Measurements from ENCODE around the gene TK1.
A peak's percentile ranks its signal among the peaks of the same experiment; 100 is the strongest.
"Not testable (repeated sequence)": the region's sequence is repeated elsewhere in the genome, so short reads cannot be mapped to it uniquely, and the experiment has no call there.

The TK1 gene

DNA sequence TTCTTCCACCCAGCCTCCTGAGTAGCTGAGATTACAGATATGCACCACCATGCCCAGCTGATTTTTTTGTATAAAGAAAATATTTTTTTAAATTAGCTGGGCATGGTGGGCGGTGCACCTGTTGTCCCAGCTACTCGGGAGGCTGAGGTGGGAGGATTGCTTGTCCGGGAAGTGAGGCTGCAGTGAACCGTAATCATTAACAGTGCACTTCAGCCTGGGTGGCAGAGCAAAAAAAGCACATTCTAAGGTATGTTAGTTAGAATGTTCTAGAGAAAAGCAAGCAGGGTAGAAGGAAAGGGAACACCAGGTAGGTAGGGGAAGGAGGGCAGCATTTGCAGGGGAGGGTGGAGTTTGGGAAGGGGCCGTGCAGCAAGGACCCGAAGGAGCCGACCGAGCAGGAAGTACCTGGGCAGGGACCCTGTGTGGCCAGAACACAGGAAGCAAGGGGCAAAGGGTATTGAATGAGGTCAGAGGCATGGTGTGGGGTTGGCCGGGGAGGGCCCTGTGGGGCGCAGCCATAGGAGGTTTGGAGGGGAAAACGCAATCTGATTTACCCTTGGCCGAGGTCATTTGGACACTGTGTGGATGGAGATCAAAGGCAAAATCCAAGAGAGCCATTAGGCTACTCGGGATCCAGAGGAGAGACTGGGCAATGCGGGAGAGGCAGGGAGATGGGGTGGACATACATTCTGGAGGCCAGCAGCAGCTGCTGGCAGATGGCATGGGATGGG is 38.4 kb downstream of the TK1 start:
- no peak for DNase-seq

DNA sequence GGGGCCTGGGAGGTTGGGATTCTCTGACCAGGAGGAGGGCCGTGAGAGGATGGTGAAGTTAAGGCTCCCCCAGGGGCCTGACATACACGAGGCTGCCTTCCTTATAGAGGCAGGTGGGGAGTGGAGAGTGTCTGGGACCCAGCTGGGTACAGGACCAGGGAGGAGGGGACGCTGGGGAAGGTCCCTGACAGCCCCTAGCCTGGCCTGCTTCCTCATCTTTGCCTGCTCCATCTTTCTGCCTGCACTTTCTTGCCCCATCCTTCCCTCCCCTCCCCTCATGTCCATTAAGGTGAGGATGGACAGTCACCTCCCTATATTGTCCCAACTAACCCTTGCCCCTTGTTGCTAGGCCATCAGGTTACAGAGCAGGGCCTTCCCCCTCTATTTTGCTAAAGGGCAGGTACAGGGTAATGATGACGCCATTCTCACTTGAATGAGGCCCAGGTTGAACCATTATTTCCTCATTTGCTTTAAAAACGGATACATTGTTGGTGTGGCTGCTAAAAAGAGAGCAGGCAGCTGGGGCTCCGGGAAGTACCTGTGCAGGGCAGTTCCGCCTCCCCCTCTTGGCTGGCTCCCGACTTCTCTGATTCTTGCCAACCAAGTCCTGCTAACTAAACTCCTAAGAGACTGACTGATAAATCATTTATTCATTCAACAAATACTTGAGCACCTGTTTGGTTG is 39.4 kb downstream of the TK1 start:
- DNase-seq, result no peak

DNA sequence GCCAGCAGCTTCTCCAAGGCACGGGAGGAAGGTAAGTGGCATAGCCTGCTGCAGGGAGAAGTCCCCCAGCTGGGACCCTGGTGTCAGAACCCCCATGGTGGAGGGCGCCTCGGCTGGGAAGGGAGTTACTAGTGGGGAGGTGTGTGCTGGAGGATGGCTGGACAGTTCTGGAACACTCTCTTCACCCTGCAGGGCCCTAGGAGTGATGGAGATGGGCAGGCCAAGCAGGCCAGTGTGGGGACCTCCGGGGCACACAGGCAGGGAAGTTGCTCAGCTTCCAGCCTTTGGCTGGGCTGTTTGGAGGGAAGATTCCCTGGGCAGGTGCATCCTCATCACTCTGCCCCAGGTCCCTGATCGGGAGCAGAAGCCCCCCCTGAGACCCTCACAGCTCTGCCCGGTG is 40.0 kb downstream of the TK1 start:
- DNase-seq, result no peak

DNA sequence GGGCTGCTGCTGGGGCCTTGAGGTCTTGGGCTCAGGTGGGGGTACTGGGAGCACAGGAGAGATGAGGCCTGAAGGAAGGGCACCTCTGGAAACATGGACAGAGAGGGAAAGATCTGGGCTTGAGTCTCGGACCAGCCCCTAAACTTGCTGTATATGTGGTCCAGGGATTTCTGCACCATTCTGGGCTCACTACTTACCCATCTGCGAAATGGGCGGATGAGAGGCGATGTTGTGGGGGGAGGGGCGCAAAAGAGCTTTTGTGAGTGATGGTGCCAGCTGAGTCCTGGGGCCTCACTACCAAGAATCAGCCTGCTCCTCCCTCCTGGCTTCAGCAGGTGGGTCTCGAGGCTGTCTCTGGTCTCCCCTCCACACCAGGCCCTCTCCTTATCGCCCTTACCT is 40.4 kb downstream of the TK1 start:
- DNase-seq, result no peak

DNA sequence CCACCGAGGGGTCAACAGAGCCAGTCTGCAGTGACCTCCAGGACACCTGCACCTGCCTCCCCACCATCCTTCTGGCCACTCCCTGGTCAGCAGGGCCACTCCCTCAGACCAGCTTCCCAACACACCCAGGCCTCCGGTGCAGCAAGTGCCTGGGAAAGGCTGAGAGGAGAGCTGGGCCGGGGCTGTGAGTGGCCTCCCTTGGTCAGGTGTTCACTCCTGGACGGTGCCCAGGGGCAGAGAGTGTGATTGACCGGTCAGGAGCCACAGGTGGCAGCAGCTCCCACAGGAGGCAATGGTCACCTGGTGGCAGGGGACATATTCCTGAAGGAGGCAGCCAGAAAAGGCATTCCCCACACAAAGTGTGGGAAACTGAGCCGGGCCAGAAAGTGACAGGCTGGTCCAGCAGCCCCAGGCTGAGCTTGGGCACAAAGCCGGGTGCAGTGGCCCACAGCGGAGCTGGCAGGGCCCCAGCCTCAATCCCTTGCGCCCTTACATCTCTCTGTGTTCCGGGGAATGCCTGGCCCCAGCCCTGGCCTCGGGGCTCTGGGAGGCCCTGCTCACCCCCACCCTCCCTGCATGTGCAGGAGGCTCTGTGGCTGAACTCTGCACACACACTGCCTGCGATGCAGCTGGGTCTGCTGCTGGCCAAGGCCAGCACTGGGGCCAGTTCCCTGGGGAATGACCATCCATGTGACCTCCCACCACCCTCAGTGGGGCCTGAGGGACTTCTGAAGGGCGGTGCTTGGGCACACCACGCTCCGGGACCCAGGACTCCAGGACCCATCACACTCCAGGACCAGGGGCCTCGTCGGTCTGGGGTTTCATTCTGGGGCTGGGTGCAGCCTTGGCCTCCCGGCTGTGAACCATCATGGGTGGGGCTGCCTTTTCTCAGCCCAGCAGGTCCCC is 41.9 kb downstream of the TK1 start:
- peak in 10 of 14 donors; percentile 34 to 78 (median 50) for DNase-seq

DNA sequence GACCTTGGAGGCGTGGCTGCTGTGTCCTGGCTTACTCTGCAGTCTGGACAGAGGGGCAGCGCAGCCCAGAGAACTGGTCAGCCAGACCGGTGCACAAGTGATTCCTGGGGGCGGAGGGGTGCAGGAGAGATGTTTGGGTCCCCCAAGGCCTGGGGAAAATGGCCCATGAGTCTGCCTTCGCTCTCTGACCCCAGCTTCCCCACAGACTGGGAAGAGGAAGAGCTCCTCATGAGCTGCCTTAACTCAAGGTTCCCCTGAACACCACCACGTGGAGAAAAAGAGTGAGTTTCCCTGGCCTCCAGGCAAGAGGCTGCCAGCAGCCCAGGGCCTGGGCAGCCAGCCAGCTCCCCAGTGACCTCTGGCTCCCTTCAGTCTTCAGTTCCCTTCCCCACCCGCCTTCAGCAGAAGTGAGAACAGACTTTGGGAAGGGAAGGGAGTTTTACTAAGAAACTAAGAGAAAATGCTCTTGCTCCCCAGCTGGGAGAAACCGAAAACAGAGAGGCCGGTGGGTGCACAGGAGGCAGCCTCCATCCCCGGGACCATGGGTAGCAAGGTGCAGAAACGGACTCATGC is 42.6 kb downstream of the TK1 start:
- DNase-seq, result peak in 10 of 14 donors; percentile 29 to 81 (median 70)

DNA sequence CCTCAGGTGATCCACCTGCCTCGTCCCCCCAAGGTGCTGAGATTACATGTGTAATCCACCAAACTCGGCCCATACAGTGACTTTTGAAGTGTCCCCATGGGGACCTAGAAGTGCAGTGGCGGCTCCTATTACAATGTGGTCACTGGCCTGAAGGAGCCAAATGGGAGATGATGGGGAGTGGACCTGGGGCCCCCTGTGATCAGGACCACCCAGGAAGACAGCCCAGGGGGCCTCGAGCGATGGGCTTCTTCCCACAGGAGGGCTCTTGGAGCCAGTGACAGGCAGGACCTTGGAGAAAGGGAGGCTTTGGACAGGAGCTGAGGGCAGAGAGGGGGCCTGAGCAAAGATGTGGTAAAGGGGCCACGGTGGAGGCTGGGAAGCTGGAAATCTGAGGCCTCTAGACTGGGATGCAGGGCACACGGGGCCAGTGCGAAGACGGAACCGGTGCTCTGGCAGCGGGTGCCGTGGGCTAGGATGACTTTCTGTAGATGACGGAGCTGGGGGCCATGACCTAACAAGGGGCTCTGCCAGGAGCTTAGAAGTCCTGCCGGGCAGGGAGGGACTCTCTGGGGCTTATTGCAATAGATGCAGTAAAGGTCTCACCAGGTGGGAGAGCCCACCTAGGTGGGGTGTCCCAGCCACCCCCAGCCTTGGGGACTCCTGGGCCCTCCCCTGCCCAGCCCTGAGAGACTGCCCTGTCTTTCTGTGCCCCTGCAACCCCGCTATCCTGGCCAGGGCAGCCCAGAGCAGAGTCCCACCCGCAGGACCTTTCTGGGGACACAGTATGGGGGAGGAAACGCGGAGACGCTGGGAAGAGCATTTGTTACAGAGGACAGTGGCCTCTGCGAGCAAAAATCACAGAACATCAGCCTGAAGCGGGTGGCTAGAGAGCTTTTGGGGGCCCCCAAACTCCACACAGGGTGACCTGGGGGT is 43.4 kb downstream of the TK1 start:
- no peak for DNase-seq

DNA sequence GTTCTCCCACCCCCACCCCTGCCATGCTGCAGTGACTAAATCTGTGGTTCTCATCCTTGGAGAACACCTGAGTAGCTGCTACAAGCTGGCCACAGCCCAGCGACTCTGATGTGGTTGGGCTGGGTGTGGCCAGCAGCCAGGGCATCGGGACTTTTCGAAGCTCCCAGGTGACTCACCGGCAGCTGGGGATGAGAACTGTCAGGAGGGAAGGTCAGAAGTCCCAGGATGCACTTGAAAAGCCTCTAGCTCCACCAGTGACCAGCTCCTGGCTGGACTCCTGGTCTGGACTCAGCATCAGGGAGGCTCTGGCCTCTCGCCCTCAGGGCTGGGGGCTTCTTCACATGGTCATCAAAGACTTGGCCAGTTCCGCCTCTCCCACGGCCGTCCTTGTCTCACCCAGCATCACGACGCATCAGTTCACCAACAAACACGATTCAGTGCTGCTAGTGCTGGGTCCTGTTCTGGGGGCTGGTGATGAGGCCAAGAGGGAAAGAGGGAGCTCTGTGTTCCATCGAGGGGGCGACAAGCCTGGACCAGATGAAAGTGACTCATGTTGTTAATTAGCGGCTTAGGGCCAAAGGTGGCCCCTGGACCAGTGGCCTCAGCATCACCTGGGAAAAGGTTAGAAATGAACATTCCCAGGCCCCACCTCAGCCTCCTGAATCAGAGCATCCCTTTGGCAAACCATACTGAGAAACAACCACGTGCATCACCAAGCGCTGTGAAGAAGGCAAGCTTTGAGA is 44.6 kb downstream of the TK1 start:
- DNase-seq, result no peak

DNA sequence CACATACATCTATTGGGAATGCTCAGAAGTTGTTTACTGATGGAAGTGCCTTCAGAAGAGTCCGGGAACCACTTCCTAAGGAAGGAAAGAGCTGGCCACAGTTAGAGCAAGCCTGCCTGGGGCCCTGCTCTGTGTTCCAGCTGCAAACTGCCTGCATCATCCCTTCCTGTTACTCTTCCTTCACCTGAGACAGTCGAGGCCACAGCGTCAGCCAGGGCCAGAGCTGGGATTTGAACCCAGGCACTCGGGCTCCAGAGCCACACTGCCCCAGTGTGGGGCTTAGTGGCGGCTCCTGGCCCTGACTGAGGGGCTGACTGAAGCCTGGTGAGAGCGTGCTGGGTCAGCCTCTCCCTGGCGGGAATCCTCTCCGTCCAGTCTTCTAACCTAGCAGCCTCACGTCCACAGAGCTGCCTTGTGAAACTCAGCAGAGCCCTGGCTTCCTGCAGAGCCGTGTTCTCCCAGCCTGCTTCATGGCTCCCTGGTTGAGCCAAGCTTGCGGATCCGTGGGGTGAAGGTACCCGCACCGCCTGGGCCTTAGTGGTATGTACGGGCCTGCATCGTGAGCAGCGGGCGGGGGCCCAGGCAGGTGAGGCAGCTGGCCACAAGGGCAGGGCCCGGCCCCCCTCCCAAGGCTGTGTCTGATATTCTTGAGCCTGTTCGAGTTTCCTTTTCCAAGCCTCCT is 45.3 kb downstream of the TK1 start:
- DNase-seq, result no peak

DNA sequence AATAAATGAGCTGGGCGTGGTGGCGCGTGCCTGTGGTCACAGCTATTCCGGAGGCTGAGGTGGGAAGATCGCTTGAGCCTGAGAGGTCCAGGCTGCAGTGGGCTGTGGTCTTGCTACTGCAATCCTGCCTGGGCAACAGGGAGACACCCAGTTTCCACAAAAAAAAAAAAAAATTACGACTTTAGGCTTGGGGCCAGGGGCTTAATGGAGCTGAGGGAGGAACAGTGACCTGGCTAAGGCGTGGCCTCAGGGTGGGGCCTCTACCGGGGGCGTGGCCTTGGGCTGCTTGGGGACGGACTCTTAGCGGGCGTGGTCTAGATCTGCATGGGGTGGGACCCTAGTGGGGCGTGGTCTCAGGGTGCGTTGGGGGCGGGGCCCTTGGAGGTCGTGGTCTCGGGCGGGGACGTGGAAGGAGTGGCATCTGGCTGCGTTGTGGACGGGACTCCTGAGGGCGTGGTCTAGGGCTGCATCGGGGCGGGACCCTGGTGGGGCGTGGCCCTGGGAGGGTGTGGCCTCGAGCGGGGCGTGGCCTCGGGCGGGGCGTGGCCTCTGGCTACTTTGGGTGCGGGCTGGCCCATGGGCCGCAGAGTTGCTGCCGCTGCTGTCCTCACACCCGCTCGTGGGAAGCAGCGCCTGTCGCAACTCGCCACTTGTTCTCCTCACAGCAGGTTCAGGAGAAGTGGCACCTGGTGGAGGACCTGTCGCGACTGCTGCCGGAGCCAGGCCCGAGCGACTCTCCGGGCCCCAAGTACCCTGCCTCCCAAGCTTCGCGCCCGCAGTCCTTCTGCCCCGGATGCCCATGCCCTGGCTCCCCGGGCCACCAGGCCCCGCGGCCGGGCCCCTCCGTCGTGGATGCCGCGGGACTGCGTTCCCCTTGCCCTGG is 46.4 kb downstream of the TK1 start:
- peak in 5 of 14 donors; percentile 15 to 60 (median 35) for DNase-seq

DNA sequence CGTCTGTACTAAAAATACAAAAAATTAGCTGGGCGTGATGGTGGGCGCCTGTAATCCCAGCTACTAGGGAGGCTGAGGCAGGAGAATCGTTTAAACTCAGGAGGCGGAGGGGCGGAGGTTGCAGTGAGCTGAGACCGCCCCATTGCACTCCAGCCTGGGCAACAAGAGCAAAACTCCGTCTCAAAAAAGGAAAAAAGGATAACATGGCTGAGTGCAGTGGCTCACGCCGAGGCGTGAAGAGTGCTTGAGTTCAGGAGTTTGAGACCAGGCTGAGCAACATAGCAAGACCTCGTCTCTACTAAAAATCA is 47.0 kb downstream of the TK1 start:
- not testable (repeated sequence) for DNase-seq

DNA sequence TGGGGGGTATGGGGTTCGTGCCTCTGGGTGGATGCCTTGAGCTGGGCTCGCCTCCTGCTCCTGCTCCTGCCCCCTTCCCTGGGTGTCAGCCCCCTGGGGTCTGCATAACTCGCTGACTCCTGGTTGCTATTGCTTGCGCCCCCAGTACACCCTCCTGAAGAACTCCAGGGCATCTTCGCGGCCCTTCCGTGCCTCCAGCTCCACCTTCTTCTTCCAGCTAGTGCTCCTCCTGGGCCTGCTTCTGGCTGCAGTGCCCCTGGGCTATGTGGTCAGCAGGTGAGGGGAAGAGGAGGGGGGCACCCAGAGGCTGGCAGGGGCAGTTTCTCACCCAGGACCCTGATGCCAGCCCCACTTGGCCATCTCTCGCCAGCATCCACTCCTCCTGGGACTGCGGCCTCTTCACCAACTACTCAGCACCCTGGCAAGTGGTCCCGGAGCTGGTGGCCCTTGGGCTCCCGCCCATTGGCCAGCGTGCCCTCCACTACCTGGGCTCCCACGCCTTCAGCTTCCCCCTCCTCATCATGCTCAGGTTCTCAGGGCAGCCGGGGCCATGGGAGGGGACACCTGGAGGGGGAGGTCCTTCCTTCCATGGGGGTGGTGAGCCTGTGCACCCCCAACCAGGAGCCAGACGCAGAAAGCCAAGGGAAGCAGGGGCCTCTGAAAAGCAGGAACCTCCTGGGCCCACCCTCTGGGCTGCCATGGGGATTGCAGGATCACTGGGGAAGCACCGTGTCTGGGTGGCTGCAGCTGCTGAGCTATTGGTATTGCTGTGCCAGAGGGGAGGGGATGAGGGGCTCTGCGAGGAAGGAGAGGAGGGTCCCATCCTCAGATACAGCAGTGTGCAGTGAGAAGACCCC is 48.4 kb downstream of the TK1 start:
- DNase-seq, result no peak

DNA sequence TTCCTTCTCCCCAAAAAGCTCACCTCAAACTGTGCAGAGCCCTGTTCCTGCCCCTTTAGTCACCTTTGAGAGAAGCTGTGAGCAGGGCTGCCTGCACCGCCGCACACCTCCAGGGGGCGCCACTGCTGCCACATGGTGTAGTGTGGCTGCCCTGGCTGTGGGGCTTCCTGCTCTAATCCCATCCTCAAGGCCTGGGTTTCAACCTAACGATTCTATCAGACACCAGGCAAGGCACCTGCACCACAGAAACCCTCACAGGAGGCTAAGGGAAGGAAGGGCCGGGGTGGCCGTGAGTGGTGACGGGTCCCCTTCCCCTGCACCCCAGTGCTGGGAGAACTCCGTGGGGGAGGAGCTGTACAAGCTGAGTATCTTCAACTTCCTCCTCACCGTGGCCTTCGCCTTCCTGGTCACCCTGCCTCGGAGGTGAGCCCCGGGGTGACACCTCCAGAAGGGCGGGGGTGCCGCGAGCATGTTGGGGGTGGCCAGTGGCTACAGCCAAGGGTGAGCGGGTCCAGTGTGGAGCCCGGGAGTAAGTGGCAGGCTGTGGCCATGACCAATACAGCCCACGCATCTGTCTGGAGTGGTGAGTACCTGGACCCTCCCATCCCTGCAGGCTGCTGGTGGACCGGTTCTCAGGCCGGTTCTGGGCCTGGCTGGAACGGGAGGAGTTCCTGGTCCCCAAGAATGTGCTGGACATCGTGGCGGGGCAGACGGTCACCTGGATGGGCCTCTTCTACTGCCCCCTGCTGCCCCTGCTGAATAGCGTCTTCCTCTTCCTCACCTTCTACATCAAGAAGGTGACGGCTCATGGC is 49.3 kb downstream of the TK1 start:
- DNase-seq, result no peak

DNA sequence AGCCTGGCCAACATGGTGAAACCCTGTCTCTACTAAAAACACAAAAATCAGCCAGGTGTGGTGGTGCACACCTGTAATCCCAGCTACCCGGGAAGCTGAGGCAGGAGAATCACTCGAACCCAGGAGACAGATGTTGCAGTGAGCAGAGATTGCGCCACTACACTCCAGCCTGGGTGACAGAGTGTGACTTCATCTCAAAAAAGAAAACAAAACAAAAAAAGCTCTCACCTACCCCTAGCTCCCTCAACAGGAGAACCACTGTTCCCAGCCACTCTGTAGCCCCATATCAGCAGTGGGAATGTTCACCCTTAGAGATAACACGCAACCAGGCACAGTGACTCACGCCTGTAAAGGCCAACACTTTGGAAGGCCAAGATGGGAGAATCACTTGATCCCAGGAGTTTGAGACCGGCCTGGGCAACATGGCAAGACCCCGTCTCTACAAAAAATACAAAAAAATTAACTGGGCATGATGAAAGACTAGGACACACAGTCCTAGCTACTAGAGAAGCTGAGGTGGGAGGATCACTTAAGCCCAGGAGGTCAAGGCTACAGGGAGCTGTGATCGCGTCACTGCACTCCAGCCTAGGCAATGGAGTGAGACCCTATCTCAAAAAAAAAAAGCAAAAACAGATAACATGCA is 50.9 kb downstream of the TK1 start:
- DNase-seq, result no peak

DNA sequence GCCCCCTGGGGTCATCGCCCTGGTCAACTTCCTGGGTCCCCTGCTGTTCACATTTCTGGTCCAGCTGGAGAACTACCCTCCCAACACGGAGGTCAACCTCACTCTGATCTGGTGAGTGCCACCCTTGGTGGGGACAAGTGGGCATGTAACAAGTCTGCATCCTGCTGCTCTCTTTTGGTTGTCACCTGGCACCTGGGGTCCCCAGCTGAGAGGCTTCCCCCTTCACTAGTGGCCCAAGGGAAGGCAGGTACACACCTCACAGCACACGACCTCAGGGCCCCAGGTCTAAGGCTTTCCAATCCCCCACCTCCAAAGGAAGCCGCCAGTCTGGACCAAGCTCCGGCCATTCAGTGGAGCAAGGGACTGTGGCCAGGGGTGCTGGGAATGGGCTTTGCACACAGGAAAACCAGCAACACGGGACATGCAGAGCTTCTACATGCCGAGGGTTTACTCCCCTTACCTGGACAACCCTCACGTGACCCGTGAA is 51.9 kb downstream of the TK1 start:
- no peak for DNase-seq

DNA sequence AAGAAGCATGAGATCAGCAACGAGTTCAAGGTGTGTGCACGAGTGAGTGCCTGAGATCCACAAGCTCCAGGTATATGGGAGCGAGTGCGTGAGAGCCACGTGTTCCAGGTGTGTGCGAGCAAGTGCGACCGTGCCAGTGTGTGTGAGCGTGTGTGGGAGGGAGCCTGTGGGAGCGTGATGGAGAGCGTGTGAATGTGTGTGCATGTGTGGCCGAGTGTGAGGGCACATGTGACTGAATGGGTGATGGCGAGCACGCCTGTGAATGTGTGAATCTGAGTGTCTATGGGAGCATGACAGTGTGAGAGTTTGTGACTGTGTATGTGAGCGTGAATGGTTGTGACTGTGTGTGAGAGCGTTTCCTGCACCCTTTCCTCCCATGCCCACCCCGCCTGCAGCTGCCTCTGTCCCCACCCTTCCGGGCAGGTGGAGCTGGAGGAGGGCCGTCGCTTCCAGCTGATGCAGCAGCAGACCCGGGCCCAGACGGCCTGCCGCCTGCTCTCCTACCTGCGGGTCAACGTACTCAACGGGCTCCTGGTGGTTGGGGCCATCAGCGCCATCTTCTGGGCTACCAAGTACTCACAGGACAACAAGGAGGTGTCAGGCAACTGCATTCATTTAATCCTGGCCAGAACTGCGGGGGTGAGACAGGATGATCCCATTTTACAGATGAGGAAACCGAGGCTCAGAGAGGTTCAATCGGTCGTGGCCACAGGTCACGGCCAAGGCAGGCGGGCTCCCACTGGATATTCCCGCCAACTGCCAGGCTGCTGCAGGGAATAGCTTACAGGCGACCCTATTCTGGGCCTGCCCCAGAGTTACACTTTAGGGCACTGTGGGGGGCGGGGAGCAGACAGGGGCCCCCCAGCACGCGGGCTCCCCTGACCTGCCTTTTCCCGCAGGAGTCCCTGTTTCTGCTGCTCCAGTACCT is 52.6 kb downstream of the TK1 start:
- DNase-seq, result peak in 2 of 14 donors; percentile 12 to 23

All from C1 segment of cervical spinal cord (tissue), 14 donors.